KMS-11 (cell line): ENCODE results near the gene P2RY8.

Experiments used
- H2AFZ ChIP-seq: fragments of 200-600 bp; sonication (generic); 2 replicates; pipeline ENCODE4 v1.6.1; 2016; ENCODE audit warnings: antibody characterized with exemption, mixed run types, low read depth
- H3K27ac ChIP-seq: fragments of 200-600 bp; sonication (generic); 2 replicates; pipeline ENCODE4 v1.6.1; 2016; ENCODE audit warnings: mild to moderate bottlenecking, mixed run types
- H3K27me3 ChIP-seq: fragments of 200-600 bp; sonication (generic); 2 replicates; pipeline ENCODE4 v1.6.1; 2017; ENCODE audit warnings: mild to moderate bottlenecking, low read depth, mixed run types, moderate library complexity; ENCODE audit not compliant: insufficient read depth
- H3K36me3 ChIP-seq: fragments of 200-600 bp; sonication (generic); 2 replicates; pipeline ENCODE4 v1.6.1; 2017; ENCODE audit warnings: mild to moderate bottlenecking, mixed run types; ENCODE audit not compliant: insufficient read depth
- H3K4me1 ChIP-seq: fragments of 200-600 bp; sonication (generic); 2 replicates; pipeline ENCODE4 v1.6.1; 2016; ENCODE audit warnings: mild to moderate bottlenecking, low read depth, mixed run types; ENCODE audit not compliant: poor library complexity, severe bottlenecking
- H3K4me2 ChIP-seq: fragments of 200-600 bp; sonication (generic); 2 replicates; pipeline ENCODE4 v1.7.0; 2016; ENCODE audit warnings: mild to moderate bottlenecking, mixed run types
- H3K4me3 ChIP-seq: fragments of 200-600 bp; sonication (generic); IDR thresholded peaks from 2 replicates; pipeline ENCODE4 v1.6.1; 2017; ENCODE audit warnings: low read depth, low read length, mixed read lengths; ENCODE audit not compliant: insufficient read depth
- H3K79me2 ChIP-seq: fragments of 200-600 bp; sonication (generic); 2 replicates; pipeline ENCODE4 v1.6.1; 2016; ENCODE audit warnings: low read depth, mixed run types; ENCODE audit not compliant: insufficient read depth
- H3K9ac ChIP-seq: fragments of 200-600 bp; sonication (generic); 2 replicates; pipeline ENCODE4 v1.6.1; 2016; ENCODE audit warnings: mild to moderate bottlenecking, mixed run types
- H4K20me1 ChIP-seq: fragments of 200-600 bp; sonication (generic); 2 replicates; pipeline ENCODE4 v1.6.1; 2016; ENCODE audit warnings: mild to moderate bottlenecking, mixed run types; ENCODE audit not compliant: insufficient read depth
- CTCF ChIP-seq: fragments of 200-600 bp; sonication (generic); conservative IDR thresholded peaks from 2 replicates; pipeline ENCODE4 v1.6.1; 2017; ENCODE audit warnings: low read depth, mild to moderate bottlenecking, antibody characterized with exemption, low read length, moderate library complexity, mixed read lengths

Gene P2RY8

DNA sequence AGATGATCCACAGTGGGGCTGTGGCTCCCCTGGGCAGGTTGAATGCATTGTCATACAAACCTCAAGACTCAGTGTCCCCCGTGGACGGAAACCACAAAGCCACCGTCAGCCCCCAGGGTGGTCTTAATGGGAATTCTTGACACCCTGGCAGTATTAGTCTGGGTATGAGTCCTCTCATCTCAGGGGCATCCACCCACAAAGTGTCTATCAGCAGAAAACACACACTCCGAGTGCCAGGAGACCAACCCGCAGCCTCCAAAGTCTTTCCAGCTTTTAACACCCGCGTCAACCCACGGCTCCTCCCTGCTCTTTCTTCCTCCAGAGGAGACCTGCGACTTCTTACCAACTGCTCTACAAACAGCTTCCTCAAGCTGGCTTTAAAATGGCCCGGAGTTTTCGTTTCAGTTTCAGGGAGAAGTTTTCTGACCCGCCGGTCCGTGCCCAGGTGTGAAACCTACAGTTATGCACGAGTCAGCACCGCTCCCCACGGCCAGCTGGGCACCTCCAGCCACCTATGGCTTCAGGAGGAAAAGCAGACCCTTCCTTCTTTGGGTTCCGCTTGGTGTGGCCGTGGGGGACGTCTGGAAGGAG lies 69.9 kb downstream of the P2RY8 start:
- peaks cover 16% of the 10 kb centered on the region for H3K79me2 ChIP-seq
- no peaks in the 10 kb centered on the region for H3K27me3 ChIP-seq
- H2AFZ ChIP-seq, result no peak overlapping the region
- no peaks in the 10 kb centered on the region; the same call in 1 of the 2 replicates for H3K36me3 ChIP-seq
- peak overlapping the region; percentile 26; the same call in 1 of the 2 replicates for H3K9ac ChIP-seq
- H3K4me1 ChIP-seq, result peaks cover 87% of the 10 kb centered on the region
- H3K4me2 ChIP-seq, result peak overlapping the region; percentile 58
- peak overlapping the region; percentile 89 for H3K27ac ChIP-seq
- no peak for TF ChIP-seq CTCF
- no peak overlapping the region for H3K4me3 ChIP-seq
- no peaks in the 10 kb centered on the region for H4K20me1 ChIP-seq

- Histone ChIP-seq H3K9ac (no peak overlapping the region), H3K36me3 (no peaks in the 10 kb centered on the region; the same call in 1 of the 2 replicates), H2AFZ (no peak overlapping the region), H4K20me1 (no peaks in the 10 kb centered on the region), H3K4me1 (peaks cover 79% of the 10 kb centered on the region), H3K4me2 (peak overlapping the region; percentile 93; the same call in 1 of the 2 replicates), H3K27ac (peak overlapping the region; percentile 73; the same call in 1 of the 2 replicates), H3K4me3 (no peak overlapping the region), H3K27me3 (no peaks in the 10 kb centered on the region), H3K79me2 (peaks cover 8% of the 10 kb centered on the region)
- no peak for TF ChIP-seq CTCF
Measured at GRCh38 chrX:1466232-1466661, 70.7 kb downstream of the P2RY8 start.

- Histone ChIP-seq H3K27me3 (no peaks in the 10 kb centered on the region), H2AFZ (no peak overlapping the region), H3K27ac (peak overlapping the region; percentile 73)
Measured at GRCh38 chrX:1465286-1466231, 71.4 kb downstream of the P2RY8 start.

DNA sequence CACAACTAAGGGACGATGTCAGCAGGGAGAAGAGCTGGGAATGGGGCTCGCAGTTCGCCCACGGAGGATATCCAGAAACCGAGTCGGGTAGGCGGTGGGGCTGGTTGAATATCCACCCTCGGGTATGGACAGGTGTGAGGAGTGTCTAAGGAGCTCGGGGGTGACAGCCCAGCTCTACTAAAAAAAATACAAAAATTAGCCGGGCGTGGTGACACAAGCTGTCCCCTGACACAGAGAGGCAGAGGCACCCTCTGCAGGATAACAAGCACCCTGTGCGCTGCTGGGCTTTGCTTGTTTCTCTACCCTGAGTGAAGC lies 72.1 kb downstream of the P2RY8 start:
- Histone ChIP-seq H3K27me3 (no peaks in the 10 kb centered on the region), H3K4me3 (no peak overlapping the region), H3K4me1 (peaks cover 67% of the 10 kb centered on the region), H4K20me1 (no peaks in the 10 kb centered on the region), H3K36me3 (no peaks in the 10 kb centered on the region; the same call in 1 of the 2 replicates), H3K9ac (peak overlapping the region; percentile 22; the same call in 1 of the 2 replicates), H3K27ac (peak overlapping the region; percentile 73), H3K4me2 (peak overlapping the region; percentile 93), H2AFZ (no peak overlapping the region), H3K79me2 (peaks cover 8% of the 10 kb centered on the region)
- no peak for TF ChIP-seq CTCF

More at GRCh38 chrX:1465286-1466231, 71.4 kb downstream of the P2RY8 start:
- Histone ChIP-seq H3K4me2 (peak overlapping the region; percentile 93), H3K79me2 (peaks cover 8% of the 10 kb centered on the region), H3K4me1 (peaks cover 73% of the 10 kb centered on the region), H4K20me1 (no peaks in the 10 kb centered on the region), H3K36me3 (no peaks in the 10 kb centered on the region; the same call in 1 of the 2 replicates), H3K4me3 (no peak overlapping the region), H3K9ac (peak overlapping the region; percentile 22; the same call in 1 of the 2 replicates)
- TF ChIP-seq CTCF, result no peak
